Frontal cortex (tissue), 4 donors: ENCODE measurements around the gene ZNF778. TPM values are rescaled to one million over a fixed set of nuclear protein-coding genes. Genes with fewer than 3 reads are reported as not detected.
"Not testable (repeated sequence)": the region's sequence is repeated elsewhere in the genome, so short reads cannot be mapped to it uniquely, and the experiment has no call there.

Experiments used
- DNase-seq, 2 donors: peaks; one replicate each; pipeline ENCODE4 v3.0.0; 2012; ENCODE audit warnings: low spot score in 2 of 2
- FAIRE-seq: peaks from 2 replicates; lab custom pipeline; 2012; peaks lifted over from hg19 to GRCh38; lab: Jason Lieb, UNC
- total RNA-seq: library from RNA; depleted of rRNA; stranded (reverse); fragments of >200 nt; gene quantifications from one replicate; pipeline ENCODE4 v1.2.3, GENCODE V29; 2014
- donor health status: control.
- donor health status: control.
- donor health status: control.

ZNF778 gene
- total RNA-seq, 1 donor from 2014 or later = 14.7 TPM

DNA sequence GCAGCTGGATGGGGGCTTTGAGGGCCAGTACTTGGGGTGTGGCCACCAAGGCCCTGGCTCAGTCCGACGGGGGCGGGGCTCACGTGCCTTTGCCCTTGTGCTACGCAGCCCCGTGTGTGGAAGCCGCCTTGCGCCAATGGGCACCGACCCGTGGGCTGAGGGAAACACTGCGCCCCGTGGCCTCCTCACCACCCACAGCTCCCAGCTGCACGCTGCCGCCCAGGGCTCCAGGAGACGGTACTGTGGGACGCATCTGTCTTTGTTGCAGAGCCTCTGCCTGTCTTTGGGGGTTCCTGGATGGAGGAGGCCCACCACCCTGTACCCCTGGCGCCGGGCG lies 38.4 kb upstream of the ZNF778 start:
- no peak for FAIRE-seq
- DNase-seq = no peak

DNA sequence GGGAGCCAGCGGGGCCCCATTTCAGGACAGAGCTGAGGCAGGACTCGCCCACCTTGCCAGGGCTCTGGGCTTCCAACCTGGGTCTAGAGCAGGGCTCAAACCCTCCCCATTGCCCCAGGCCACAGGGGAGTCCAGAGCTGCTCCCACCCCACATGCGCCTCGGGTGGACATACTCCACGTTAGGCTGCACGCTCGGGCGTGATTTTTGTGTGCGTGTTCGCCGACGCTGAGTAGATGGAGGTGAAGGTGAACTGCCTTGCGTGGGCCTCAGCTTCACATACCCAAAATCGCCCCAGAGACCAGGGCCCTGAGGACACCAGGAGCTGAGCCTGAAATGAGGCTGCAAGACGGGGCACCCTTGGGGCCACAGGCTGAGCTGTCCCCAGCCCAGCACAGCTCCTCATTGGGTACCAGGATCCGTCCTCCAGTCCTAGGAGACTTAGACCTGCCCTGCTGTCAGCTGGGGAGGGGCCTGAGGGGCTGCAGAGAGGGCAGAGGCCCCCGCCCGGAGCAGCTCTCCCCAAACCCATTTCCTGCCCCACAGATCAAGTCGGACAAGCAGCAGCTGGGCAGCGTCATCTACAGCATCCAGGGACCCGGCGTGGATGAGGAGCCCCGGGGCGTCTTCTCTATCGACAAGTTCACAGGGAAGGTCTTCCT lies 37.7 kb upstream of the ZNF778 start:
- DNase-seq (no peak), FAIRE-seq (no peak)

DNA sequence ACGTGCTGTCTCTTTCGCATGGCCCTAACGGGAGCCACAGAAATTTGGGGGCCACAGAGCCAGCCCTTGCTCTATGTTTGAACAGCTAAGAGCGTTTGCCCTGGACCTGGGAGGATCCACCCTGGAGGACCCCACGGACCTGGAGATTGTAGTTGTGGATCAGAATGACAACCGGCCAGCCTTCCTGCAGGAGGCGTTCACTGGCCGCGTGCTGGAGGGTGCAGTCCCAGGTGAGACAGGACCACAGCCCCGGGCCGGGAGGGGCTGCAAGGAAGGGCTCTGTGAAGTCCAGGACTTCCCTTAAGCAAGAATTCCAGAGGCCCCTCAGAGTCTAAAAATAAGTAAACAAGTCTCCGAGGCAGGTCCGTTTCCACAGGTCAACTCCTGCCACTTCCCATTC lies 34.0 kb upstream of the ZNF778 start:
- no peak for FAIRE-seq

DNA sequence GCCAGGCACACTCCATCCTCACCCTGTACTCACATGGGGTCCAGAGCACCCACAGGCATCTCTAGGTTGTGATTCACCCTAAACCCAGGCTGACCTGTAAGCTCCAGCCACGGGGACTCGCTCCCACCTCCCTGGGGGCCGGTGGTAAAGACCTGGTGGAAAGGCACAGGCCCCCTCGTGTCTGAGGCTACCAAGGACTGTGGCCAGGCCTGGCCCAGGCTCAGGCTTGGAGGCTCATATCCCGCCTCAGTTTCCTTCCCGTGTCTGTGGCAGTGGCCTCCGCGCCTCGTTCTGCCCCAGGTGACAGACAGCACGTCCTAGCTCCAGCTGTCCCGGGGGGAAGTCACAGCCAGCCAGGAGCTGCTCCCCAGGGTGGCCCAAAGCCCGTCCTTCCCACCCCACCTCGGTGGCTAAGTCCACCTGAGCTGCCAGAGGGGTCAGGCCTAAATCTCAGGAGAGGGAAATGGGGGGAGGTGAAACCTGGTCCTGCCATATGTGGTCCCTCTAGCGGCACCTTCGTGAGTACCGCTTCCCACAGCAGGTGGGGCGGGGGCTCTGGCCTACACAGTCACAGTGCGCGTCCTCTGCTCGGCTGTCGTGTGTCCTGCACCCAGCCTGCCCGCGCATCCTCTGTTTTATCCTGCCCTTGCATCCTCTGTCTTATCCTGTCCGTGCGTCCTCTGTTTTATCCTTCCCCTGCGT lies 33.4 kb upstream of the ZNF778 start:
- DNase-seq = no peak
- FAIRE-seq = no peak

More for the DNA sequence above, 34.0 kb upstream of the ZNF778 start:
- DNase-seq = no peak

DNA sequence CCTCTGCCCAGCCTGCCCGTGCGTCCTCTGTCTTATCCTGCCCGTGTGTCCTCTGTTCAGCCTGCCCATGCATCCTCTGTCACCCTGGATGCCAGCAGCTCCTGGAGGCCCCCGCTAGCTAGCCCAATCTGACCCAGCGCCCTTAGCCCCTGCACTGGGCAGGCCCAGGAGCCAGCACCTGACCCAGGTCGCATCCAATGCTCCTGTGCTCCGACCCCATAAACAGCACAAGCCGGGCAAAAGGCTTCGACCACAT lies 32.9 kb upstream of the ZNF778 start:
- DNase-seq = no peak
- FAIRE-seq = no peak

DNA sequence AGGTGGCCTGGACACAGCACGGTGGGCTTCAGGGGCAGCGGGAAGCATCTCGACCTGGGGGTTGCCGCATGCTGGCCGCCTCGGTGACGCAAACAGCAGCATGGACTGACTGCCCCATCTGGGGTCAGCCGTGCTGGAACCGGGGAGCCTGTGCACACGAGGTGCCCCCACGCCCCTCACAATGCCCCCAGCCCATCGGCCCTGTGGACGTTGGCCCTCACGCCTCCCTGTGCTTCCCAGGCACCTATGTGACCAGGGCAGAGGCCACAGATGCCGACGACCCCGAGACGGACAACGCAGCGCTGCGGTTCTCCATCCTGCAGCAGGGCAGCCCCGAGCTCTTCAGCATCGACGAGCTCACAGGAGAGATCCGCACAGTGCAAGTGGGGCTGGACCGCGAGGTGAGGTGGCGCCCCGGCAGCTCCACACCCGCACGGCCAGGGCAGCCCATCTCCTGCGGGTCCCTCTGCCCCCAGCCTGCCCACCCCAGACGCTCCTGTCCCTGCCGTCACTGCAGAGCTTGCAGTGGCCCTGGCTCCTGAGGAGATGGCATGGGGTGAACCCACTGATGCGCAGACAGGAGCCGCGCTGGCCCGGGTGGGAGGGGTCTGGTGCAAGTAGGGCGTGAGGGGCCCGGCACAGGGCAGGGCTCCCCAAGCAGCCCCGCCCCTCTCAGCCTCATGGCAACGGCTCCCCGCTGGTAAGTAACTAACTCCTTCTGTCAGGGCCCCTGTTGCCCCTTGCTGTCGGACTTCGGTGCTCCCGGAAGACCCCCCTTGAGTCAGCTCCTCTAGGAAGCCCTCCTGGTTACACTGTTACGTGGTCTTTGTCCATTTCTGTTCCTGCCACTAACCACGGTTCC lies 32.3 kb upstream of the ZNF778 start:
- FAIRE-seq (no peak), DNase-seq (no peak)

DNA sequence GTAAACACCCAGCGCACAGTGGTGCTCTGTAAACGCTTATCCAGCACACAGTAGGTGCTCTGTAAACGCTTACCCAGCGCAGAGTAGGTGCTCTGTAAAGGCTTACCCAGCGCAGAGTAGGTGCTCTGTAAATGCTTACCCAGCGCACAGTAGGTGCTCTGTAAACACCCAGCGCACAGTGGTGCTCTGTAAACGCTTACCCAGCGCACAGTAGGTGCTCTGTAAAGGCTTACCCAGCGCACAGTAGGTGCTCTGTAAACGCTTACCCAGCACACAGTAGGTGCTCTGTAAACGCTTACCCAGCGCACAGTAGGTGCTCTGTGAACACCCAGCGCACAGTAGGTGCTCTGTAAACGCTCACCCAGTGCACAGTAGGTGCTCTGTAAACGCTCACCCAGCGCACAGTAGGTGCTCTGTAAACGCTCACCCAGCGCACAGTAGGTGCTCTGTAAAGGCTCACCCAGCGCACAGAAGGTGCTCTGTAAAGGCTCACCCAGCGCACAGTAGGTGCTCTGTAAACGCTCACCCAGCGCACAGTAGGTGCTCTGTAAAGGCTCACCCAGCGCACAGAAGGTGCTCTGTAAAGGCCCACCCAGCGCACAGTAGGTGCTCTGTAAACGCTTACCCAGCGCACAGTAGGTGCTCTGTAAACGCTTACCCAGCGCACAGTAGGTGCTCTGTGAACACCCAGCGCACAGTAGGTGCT lies 31.5 kb upstream of the ZNF778 start:
- not testable (repeated sequence) for DNase-seq, FAIRE-seq

DNA sequence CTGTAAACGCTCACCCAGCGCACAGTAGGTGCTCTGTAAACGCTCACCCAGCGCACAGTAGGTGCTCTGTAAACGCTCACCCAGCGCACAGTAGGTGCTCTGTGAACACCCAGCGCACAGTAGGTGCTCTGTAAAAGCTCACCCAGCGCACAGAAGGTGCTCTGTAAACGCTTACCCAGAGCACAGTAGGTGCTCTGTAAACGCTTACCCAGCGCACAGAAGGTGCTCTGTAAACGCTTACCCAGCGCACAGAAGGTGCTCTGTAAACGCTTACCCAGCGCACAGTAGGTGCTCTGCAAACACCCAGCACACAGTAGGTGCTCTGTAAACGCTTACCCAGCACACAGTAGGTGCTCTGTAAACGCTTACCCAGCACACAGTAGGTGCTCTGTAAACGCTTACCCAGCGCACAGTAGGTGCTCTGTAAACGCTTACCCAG lies 30.9 kb upstream of the ZNF778 start:
- not testable (repeated sequence) for FAIRE-seq, DNase-seq

DNA sequence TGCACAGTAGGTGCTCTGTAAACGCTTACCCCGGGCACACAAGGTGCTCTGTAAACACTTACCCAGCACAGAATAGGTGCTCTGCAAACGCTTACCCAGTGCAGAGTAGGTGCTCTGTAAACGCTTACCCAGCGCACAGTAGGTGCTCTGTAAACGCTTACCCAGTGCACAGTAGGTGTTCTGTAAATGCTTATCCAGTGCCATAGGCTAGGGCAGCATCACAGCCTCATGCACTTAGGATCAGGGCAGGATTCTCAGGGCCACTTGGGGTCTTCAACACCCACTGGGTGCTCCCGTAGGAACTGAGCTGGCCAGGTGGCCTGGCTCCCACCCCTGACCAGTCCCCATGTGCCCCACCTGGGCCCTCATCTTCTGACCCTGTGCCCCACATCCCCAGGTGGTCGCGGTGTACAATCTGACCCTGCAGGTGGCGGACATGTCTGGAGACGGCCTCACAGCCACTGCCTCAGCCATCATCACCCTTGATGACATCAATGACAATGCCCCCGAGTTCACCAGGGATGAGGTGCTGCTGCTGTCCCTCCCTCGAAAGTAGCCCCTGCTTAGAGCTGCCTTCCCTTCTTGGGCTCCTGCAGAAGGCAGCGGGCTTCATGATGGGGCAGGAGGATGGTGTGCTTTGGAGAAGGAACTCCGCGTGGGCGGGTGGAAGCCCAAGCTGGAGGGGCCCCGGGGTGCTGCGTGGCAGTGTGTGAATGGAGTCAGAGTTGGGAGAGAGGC lies 30.3 kb upstream of the ZNF778 start:
- FAIRE-seq (no peak), DNase-seq (no peak)

DNA sequence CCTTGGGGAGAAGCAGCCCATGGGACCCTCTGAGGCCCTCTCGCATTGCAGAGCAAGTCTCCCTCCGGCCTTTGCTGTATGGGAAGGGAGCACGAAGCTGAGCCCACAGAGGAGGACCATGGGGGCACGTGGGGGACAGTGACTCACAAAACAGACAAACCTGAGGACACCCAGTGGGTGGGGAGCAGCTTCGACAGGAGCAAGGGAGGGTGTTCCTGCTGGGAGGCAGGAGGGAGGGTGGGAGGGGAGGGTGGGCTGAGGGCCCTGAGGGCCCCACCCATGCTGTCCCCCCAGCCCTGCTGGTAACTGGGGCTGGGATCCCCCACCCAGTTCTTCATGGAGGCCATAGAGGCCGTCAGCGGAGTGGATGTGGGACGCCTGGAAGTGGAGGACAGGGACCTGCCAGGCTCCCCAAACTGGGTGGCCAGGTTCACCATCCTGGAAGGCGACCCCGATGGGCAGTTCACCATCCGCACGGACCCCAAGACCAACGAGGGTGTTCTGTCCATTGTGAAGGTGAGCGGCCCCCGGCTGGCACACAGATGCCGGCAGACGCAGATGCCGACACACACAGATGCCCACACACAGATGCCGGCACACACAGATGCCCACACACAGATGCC lies 29.6 kb upstream of the ZNF778 start:
- no peak for DNase-seq
- no peak for FAIRE-seq

DNA sequence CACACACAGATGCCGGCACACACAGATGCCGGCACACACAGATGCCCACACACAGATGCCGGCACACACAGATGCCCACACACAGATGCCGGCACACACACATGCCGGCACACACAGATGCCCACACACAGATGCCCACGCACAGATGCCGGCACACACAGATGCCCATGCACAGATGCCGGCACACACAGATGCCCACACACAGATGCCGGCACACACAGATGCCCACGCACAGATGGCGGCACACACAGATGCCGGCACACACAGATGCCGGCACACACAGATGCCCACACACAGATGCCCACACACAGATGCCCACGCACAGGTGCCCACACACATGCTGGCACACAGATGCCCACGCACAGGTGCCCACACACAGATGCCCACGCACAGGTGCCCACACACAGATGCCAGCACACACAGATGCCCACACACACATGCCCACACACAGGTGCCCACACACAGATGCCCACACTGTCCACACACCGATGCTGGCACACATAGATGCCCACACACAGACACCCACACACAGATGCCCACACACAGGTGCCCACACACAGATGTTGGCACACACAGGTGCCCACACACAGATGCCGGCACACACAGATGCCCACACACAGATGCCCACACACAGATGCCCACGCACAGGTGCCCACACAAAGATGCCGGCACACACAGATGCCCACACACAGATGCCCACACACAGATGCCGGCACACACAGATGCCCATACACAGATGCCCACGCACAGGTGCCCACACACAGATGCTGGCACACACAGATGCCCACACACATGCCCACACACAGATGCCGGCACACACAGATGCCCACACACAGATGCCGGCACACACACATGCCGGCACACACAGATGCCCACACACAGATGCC lies 28.8 kb upstream of the ZNF778 start:
- DNase-seq, FAIRE-seq: not testable (repeated sequence)

DNA sequence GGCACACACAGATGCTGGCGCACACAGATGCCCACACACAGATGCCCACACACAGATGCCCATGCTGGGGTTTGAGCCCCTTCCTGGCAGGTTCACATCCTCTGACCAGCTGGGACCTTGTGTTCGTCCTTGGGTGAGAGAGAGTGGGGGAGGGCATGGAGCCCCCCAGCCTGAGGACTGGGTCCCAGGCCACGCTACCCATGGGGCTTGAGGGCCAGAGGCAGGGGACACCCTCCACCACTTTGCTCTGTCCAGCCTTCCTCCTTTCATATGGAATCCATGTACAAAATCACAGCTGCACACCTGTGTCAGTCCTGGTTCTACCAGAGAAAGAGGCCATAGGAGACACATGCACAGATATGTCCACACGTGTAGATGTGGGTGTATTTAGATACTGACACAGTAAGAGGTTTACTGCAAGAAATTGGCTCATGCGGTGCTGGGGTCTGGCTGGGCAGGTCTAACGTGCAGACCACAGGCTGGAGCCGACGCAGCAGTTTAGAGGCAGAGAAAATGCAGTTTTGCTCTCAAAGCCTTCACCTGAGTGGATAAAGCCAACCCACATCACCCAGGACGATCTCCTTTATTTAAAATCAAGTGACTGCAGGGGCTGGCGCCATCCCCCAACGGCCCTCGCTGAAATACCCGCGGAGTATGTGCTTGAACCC lies 28.0 kb upstream of the ZNF778 start:
- no peak for DNase-seq
- no peak for FAIRE-seq

DNA sequence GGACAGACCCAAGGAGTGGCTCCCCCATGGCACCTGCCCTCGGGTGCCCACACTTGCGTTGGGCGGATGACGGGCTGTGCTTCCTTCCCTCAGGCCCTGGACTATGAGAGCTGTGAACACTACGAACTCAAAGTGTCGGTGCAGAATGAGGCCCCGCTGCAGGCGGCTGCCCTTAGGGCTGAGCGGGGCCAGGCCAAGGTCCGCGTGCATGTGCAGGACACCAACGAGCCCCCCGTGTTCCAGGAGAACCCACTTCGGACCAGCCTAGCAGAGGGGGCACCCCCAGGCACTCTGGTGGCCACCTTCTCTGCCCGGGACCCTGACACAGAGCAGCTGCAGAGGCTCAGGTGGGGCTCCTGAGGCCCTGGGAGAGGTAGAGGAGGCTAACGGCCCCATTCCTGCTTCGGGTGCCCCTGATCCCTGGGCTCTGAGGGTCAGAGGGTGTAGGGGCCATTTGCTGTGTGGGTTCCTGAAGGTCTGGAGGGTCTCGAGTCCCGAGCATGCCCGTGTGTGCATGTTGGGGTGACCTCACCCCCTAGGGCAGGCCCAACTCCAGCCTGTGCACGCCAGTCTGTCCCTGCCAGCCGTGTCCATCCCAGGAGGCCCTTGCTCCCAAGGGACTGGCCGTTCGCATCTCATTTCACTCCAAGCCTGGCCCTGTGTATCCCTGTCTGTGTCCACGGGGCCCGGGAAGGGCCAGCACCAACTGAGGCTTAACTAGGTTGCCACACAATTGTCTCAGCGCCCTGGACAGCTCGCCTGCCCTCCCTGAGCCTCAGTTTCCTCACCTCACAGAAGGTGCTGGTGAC lies 27.1 kb upstream of the ZNF778 start:
- FAIRE-seq = no peak
- DNase-seq = no peak

DNA sequence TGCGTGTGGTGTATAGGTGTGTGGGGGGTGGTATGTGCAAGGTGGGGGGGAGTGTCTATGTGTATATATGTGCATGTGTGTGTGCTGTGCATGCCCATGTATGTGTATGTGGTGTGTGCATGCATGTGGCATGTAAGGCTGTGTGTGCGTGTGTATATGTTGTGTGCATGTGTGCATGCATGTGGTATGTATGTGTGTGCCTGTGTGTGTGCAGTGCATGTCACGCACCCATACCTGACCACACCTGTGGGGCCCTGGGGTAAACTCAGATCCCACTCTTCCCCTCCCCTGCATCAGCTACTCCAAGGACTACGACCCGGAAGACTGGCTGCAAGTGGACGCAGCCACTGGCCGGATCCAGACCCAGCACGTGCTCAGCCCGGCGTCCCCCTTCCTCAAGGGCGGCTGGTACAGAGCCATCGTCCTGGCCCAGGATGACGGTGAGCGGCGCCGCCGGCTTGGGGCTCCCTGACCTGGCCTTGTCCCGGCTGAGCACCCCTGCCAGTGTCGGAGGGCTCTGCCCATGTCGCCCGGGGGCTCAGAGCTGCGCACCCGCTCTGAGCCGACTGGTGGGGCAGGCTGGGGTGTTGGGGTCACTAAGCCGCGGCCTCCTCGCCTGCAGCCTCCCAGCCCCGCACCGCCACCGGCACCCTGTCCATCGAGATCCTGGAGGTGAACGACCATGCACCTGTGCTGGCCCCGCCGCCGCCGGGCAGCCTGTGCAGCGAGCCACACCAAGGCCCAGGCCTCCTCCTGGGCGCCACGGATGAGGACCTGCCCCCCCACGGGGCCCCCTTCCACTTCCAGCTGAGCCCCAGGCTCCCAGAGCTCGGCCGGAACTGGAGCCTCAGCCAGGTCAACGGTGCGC lies 26.2 kb upstream of the ZNF778 start:
- DNase-seq = no peak

DNA sequence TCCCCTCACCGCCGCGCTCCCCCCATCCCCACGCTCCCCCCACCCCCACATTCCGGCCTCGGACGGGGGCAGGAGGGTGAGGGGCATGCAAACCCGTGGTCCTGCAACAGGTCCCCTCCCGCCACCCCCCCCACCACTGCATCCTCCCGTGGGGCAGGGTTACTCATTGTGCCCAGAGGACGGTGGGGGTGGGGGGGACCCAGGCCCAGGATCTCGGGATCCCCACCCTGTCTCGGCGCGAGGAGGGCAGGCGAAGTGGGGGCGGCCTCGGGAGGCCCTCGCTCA lies 25.7 kb upstream of the ZNF778 start:
- no peak for FAIRE-seq
- no peak for DNase-seq

More for the DNA sequence above, 26.2 kb upstream of the ZNF778 start:
- no peak for FAIRE-seq
